ENCODE measurements around the gene FAM149A.

DNA sequence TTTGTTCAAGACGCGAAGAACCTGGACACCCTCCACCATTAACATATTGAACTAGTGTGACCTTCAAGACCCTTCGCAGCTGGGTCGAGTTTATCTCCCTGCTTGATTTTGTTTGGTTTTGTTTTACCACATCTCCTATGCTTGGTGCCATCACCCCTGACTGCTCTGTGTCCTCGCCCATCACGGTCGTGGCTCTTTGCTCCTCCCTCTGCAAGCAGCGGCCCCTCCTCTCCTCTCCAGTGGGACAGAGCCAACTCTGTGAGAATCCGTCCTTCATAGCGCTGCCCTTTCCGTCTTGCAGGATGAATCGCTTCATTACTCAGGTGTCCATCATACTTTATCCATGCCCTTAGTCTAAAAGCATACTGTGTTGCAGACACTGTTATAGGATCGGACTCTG, 9.1 kb upstream of the FAM149A start:
- TF ChIP-seq, protein P1, sequence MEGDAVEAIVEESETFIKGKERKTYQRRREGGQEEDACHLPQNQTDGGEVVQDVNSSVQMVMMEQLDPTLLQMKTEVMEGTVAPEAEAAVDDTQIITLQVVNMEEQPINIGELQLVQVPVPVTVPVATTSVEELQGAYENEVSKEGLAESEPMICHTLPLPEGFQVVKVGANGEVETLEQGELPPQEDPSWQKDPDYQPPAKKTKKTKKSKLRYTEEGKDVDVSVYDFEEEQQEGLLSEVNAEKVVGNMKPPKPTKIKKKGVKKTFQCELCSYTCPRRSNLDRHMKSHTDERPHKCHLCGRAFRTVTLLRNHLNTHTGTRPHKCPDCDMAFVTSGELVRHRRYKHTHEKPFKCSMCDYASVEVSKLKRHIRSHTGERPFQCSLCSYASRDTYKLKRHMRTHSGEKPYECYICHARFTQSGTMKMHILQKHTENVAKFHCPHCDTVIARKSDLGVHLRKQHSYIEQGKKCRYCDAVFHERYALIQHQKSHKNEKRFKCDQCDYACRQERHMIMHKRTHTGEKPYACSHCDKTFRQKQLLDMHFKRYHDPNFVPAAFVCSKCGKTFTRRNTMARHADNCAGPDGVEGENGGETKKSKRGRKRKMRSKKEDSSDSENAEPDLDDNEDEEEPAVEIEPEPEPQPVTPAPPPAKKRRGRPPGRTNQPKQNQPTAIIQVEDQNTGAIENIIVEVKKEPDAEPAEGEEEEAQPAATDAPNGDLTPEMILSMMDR (IDR thresholded peaks at IDR 0.05; ENCODE audit: low read length) = no peak
- TF ChIP-seq EZH2phosphoT487 (IDR thresholded peaks at IDR 0.05; ENCODE audit: low read length) (no peak), EZH2 (optimal IDR thresholded peaks at IDR 0.05; ENCODE audit: low read depth, low read length) (no peak)
